NCI-H2196 (cell line): Measurements from ENCODE around the gene NDUFB8.
A peak's percentile ranks its signal among the peaks of the same experiment; 100 is the strongest.

Source experiments
- DNase-seq: peaks from one replicate; lab custom pipeline; 2025; ENCODE audit not compliant: unreplicated experiment; lab: John Stamatoyannopoulos, UW

Gene NDUFB8

GRCh38 chr10:100507357-100507732 lies 22.3 kb downstream of the NDUFB8 start:
- DNase-seq = no peak

DNA sequence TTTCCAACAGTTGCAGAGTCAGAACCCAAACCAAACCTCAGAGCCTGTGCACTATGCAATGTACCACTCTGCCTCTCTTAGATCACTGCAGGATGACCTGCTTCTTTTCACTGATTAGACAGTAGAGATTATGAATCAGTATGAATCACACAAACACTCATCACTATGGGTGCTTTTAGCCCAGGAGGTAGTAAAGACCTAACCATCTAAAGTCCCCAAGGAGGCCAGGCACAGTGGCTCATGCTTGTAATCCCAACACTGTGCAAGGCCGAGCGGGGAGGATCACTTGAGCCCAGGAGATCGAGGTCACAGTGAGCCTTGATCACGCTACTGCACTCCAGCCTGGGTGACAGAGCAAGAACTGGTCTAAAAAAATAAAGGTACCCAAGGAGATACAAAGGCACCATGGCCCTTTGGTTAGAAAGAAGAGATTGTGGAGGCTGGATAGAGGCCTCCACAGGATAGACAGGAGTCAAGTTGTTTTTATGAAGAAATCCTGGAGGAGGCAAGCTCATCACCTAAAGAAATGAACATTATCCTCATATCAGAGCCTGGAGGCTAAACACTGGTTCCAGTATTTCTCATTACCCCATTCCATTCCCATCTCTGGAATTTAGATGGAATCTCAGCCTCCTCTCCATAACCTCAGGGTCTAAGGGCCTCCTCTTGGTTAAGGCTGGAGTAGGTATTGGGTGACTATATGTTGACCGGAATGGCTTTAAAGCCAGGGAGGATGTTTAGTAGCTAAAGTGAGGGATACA lies 22.9 kb downstream of the NDUFB8 start:
- no peak for DNase-seq

- DNase-seq = no peak
These were observed 24.5 kb downstream of the NDUFB8 start for GRCh38 chr10:100505164-100505563.

GRCh38 chr10:100504096-100504495 lies 25.6 kb downstream of the NDUFB8 start:
- DNase-seq = no peak

GRCh38 chr10:100502926-100503494 lies 26.7 kb downstream of the NDUFB8 start:
- DNase-seq = no peak

DNA sequence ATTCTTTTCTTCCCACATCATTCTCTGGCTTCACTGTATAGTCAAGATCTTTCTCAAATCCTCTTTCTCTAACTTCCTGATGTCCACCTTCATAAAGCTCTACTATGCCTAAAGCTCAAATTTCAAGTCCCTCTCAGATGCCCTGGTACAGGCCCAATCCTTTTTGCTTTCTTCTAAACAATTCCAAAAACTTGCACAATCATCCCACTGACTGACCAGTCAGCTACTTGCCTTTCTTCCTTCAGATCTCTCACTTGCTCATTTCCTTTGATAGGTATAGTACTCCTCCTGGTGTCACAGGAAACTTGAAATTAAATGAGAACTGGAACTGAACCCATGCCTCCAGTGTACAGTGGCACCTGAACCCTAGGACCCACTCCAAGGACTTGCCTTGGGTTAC lies 28.2 kb downstream of the NDUFB8 start:
- no peak for DNase-seq

DNA sequence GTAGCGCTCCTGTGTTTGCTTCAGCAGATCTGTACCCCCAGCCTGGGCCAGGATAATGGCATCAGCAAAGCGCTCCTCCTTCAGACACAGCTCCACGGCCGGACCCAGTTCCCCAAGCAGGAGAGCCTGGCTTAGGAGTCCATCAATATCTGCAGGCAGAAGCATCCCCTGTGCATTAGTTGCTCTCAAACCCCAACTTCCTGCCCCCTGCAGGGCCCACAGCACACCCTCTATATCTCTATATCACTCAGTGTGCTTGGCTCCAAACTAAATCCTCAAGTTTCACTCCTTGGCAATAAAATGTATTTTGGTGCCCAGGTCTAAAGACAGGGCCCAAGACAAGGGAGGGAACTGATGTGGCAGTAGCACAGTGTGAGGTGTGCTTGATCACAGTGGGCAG lies 31.6 kb downstream of the NDUFB8 start:
- DNase-seq = no peak

GRCh38 chr10:100496567-100496966 lies 33.1 kb downstream of the NDUFB8 start:
- DNase-seq = no peak

GRCh38 chr10:100490531-100490930 lies 39.1 kb downstream of the NDUFB8 start:
- no peak for DNase-seq

GRCh38 chr10:100489396-100489795 lies 40.3 kb downstream of the NDUFB8 start:
- DNase-seq = no peak

- DNase-seq = no peak
These were observed 42.1 kb downstream of the NDUFB8 start for GRCh38 chr10:100487529-100487928.

- no peak for DNase-seq
These were observed 43.7 kb downstream of the NDUFB8 start for GRCh38 chr10:100485801-100486495.

DNA sequence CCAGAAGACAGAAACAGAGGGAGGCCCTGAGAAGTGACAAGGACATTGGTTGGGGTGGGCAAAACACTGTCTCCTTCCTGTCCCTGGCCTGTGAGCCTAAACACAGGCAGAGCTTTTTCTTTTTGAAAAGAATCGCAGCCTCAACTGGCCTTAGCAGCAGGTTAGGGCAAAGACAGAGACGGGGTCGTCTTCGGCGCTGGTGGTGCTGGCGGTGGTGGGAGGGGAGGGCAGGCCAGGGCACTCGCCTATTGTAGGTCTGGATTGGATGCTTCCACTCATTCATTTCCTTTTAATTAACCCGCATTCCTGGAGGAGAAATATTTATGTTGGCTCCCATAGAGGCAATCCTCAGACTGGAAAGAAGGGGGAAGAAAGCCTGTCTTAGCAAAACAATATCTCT lies 44.3 kb downstream of the NDUFB8 start:
- no peak for DNase-seq

GRCh38 chr10:100483876-100484666 lies 45.6 kb downstream of the NDUFB8 start:
- no peak for DNase-seq

GRCh38 chr10:100482834-100483185 lies 46.9 kb downstream of the NDUFB8 start:
- no peak for DNase-seq

DNA sequence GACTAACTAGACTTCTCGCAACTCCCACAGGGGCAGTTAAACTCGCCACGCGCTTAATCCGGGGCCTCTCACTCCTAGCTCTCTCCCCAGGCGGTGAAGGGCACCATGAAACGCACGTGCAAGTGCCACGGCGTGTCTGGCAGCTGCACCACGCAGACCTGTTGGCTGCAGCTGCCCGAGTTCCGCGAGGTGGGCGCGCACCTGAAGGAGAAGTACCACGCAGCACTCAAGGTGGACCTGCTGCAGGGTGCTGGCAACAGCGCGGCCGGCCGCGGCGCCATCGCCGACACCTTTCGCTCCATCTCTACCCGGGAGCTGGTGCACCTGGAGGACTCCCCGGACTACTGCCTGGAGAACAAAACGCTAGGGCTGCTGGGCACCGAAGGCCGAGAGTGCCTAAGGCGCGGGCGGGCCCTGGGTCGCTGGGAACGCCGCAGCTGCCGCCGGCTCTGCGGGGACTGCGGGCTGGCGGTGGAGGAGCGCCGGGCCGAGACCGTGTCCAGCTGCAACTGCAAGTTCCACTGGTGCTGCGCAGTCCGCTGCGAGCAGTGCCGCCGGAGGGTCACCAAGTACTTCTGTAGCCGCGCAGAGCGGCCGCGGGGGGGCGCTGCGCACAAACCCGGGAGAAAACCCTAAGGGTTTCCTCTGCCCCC lies 47.4 kb downstream of the NDUFB8 start:
- peak; percentile 53 for DNase-seq

- peak; percentile 65 for DNase-seq
These were observed 48.1 kb downstream of the NDUFB8 start for GRCh38 chr10:100481462-100482081.

GRCh38 chr10:100480002-100480401 lies 49.7 kb downstream of the NDUFB8 start:
- no peak for DNase-seq

- no peak for DNase-seq
These were observed 50.6 kb downstream of the NDUFB8 start for GRCh38 chr10:100479037-100479436.

GRCh38 chr10:100477970-100478369 lies 51.7 kb downstream of the NDUFB8 start:
- no peak for DNase-seq
